ENCODE data around the gene LCA5L.

DNA sequence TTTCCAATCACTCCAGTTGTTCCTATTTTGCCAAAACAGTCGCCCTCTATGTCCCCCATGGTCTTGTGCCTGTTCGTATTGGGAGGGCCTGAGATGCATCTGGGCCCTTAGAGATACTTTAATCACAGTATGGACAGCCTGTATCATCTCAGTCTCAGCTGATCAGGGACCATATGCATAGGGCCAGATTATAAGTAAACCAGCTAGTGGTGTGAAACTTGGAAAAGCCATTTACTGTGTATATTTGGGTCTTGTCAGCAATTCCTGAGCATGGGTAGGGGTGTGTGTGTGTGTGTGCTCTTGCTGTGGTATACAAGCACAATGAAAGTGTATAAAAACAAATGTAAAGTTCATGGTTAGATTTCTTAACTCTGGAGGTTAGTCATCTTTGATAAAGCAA lies 29.0 kb upstream of the LCA5L start:
- TF ChIP-seq, protein P1, sequence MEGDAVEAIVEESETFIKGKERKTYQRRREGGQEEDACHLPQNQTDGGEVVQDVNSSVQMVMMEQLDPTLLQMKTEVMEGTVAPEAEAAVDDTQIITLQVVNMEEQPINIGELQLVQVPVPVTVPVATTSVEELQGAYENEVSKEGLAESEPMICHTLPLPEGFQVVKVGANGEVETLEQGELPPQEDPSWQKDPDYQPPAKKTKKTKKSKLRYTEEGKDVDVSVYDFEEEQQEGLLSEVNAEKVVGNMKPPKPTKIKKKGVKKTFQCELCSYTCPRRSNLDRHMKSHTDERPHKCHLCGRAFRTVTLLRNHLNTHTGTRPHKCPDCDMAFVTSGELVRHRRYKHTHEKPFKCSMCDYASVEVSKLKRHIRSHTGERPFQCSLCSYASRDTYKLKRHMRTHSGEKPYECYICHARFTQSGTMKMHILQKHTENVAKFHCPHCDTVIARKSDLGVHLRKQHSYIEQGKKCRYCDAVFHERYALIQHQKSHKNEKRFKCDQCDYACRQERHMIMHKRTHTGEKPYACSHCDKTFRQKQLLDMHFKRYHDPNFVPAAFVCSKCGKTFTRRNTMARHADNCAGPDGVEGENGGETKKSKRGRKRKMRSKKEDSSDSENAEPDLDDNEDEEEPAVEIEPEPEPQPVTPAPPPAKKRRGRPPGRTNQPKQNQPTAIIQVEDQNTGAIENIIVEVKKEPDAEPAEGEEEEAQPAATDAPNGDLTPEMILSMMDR (IDR thresholded peaks at IDR 0.05; ENCODE audit: poor library complexity, severe bottlenecking), result no peak
- TF ChIP-seq EP300 (conservative IDR thresholded peaks at IDR 0.05; ENCODE audit: poor library complexity, severe bottlenecking) (no peak), SMC3 (conservative IDR thresholded peaks at IDR 0.05; ENCODE audit: poor library complexity) (no peak), POLR2AphosphoS5 (IDR thresholded peaks at IDR 0.05) (no peak)

Measured in neural cell (in vitro differentiated cells).